HepG2 (cell line): ENCODE results near the gene EXOC6B. TPM values are rescaled to one million over a fixed set of nuclear protein-coding genes. Genes with fewer than 3 reads are reported as not detected.

Experiments
- DPF2 ChIP-seq: sonication (generic); formaldehyde crosslinking; IDR thresholded peaks from 2 replicates; pipeline ENCODE4 v1.4.0; 2020; ENCODE audit warnings: mild to moderate bottlenecking, low read depth, missing genetic modification reagents, borderline replicate concordance
- FOSL1 ChIP-seq: sonication (generic); formaldehyde crosslinking; IDR thresholded peaks from 2 replicates; pipeline ENCODE4 v1.9.0; 2021; ENCODE audit warnings: missing genetic modification reagents, borderline replicate concordance
- FOXP4 ChIP-seq: sonication (generic); formaldehyde crosslinking; IDR thresholded peaks from 2 replicates; pipeline ENCODE4 v1.4.0; 2020; ENCODE audit warnings: missing genetic modification reagents
- FUBP1 ChIP-seq: sonication (generic); formaldehyde crosslinking; IDR thresholded peaks from 2 replicates; pipeline ENCODE4 v1.5.1; 2020; ENCODE audit warnings: missing genetic modification reagents, mild to moderate bottlenecking, borderline replicate concordance
- GPN1 ChIP-seq: sonication (generic); formaldehyde crosslinking; IDR thresholded peaks from 2 replicates; pipeline ENCODE4 v1.5.1; 2020; ENCODE audit warnings: missing genetic modification reagents, borderline replicate concordance
- HNRNPK ChIP-seq: fragments of 200-400 bp; formaldehyde crosslinking; IDR thresholded peaks from 2 replicates; pipeline ENCODE4 v1.6.1; 2018; ENCODE audit warnings: low read length, low read depth, moderate library complexity, mild to moderate bottlenecking; ENCODE audit not compliant: poor library complexity, severe bottlenecking
- MTA1 ChIP-seq: sonication (generic); formaldehyde crosslinking; IDR thresholded peaks from 2 replicates; pipeline ENCODE4 v1.4.0; 2020; ENCODE audit warnings: missing genetic modification reagents, mild to moderate bottlenecking, borderline replicate concordance
- NFIB ChIP-seq: sonication (generic); formaldehyde crosslinking; IDR thresholded peaks from 2 replicates; pipeline ENCODE4 v1.9.0; 2021; ENCODE audit warnings: missing genetic modification reagents, mild to moderate bottlenecking, borderline replicate concordance
- NFYC ChIP-seq: IDR thresholded peaks from 2 replicates; pipeline ENCODE4 v1.6.1; 2016; ENCODE audit warnings: missing genetic modification reagents, missing compliant biosample characterization
- PPARG ChIP-seq: conservative IDR thresholded peaks from 2 replicates; pipeline ENCODE4 v1.6.1; 2016; ENCODE audit warnings: missing biosample characterization, missing genetic modification reagents
- SRY ChIP-seq: sonication (generic); formaldehyde crosslinking; IDR thresholded peaks from 2 replicates; pipeline ENCODE4 v1.8.0; 2022; ENCODE audit warnings: mild to moderate bottlenecking, missing genetic modification reagents
- TP53 ChIP-seq: sonication (generic); formaldehyde crosslinking; conservative IDR thresholded peaks from 2 replicates; pipeline ENCODE4 v1.4.0; 2020; ENCODE audit warnings: missing genetic modification reagents
- TRIM24 ChIP-seq: sonication (generic); formaldehyde crosslinking; IDR thresholded peaks from 2 replicates; pipeline ENCODE4 v1.8.0; 2022; ENCODE audit warnings: mild to moderate bottlenecking, missing genetic modification reagents
- ZNF296 ChIP-seq: sonication (generic); formaldehyde crosslinking; conservative IDR thresholded peaks from 2 replicates; pipeline ENCODE4 v1.5.0; 2020; ENCODE audit warnings: mild to moderate bottlenecking, missing genetic modification reagents
- ZNF33B ChIP-seq: sonication (generic); formaldehyde crosslinking; IDR thresholded peaks from 2 replicates; pipeline ENCODE4 v1.5.1; 2020; ENCODE audit warnings: mild to moderate bottlenecking, missing genetic modification reagents
- ZNF484 ChIP-seq: sonication (generic); formaldehyde crosslinking; IDR thresholded peaks from 2 replicates; pipeline ENCODE4 v1.5.1; 2020; ENCODE audit warnings: mild to moderate bottlenecking, low read depth, missing genetic modification reagents, borderline replicate concordance
- ZNF672 ChIP-seq: sonication (generic); formaldehyde crosslinking; IDR thresholded peaks from 2 replicates; pipeline ENCODE4 v1.8.1; 2022; ENCODE audit warnings: missing genetic modification reagents
- ZNF724P ChIP-seq: sonication (generic); formaldehyde crosslinking; IDR thresholded peaks from 2 replicates; pipeline ENCODE4 v1.8.0; 2022; ENCODE audit warnings: missing genetic modification reagents, borderline replicate concordance
- ZNF747 ChIP-seq: sonication (generic); formaldehyde crosslinking; IDR thresholded peaks from 2 replicates; pipeline ENCODE4 v1.8.1; 2023; ENCODE audit warnings: missing genetic modification reagents, mild to moderate bottlenecking, borderline replicate concordance
- ZNF782 ChIP-seq: sonication (generic); formaldehyde crosslinking; IDR thresholded peaks from 2 replicates; pipeline ENCODE4 v1.4.0; 2020; ENCODE audit warnings: missing genetic modification reagents, mild to moderate bottlenecking, borderline replicate concordance
- ZNF83 ChIP-seq: sonication (generic); formaldehyde crosslinking; IDR thresholded peaks from 2 replicates; pipeline ENCODE4 v1.4.0; 2020; ENCODE audit warnings: missing genetic modification reagents, mild to moderate bottlenecking, borderline replicate concordance
- polyA plus RNA-seq, 8 experiments: library from polyadenylated mRNA; depleted of rRNA in 3 of 8; stranded (reverse) in 7 of 8; unstranded in 1 of 8; fragments of >200 nt; fragmentation: Illumina TruSeq in 4 of 8; extraction: Trizol in 4 of 8; gene quantifications; 2 replicates each; pipeline versions ENCODE4 v1.2.1 to v1.2.3, GENCODE V29; 2011 to 2016; ENCODE audit warnings: low read depth in 4 of 8, missing spikeins in 1 of 8, mixed read lengths in 1 of 8; ENCODE audit not compliant: insufficient read depth in 1 of 8
- total RNA-seq, 5 experiments: library from RNA; depleted of rRNA; stranded (reverse); fragments of >200 nt; fragmentation: Illumina TruSeq; extraction: Trizol; gene quantifications; 2 replicates each; pipeline ENCODE4 v1.2.3, GENCODE V29; 2016; ENCODE audit warnings: low read depth in 1 of 5
- TF ChIP-seq, protein P1 (sequence below): sonication (generic); formaldehyde crosslinking; IDR thresholded peaks from 2 replicates; pipeline ENCODE4 v1.4.0; 2020; ENCODE audit warnings: mild to moderate bottlenecking, missing genetic modification reagents

The EXOC6B gene
- total and polyA plus RNA-seq, 2 of the 13 experiments (the other 11 are each of a cell fraction or from before 2014, with no cell fraction given): 9.1 to 15.9 TPM

DNA sequence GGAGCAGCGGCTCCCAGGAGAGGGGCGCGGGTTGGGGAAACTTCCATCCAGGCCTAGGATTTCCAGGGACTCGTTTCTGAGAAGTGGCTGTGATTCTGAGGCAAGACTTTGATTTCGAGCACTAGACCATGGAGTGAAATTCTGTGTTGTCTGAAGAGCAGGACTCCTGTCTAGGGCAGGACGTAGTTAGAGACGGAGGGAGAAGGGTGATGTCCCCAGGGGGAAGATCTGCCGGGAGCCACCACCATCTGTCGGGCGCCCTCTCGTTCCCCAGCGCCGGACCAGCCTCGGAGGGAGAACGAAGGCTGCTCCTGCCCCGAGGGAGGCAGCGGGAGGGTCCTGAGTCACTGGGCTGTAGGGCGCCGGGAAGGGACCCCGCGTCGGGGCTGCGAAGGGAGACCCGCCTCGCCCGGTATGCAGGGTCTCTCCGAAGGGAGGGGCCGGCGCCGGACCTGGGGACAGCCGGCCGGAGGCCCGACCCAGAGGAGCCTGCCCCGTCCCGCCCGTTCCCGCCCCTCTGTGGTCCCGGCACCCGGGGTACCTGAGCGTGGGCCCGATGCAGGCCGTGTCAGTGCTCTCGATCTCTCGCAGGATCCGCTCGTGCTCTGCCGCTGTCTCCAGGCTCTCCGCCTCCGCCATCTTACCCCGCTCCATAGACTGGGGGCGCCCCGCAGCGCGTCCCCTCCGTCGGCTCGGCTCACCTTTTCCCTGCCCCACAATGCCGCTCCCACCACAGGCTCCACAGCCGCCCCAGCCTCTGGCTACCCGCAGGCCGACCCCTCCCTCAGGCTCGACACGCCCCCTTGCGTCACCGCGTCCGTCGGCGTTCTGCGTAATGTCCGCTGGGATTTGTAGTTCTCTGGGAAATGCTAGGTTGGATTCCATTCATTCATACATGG, at the start of gene EXOC6B (continued):
- TF ChIP-seq ZNF484 (CRISPR knock-in tag) (0 out of 2 replicates have a peak, but pooled peaks have one; percentile 17), MTA1 (CRISPR knock-in tag) (peak; percentile 84; the same call in 1 of the 2 replicates), DPF2 (CRISPR knock-in tag) (no peak), NFYC (peak; percentile 63), NFIB (CRISPR knock-in tag) (no peak), ZNF672 (no peak), HNRNPK (peak; percentile 80), SRY (peak; percentile 88; the same call in 1 of the 2 replicates), FOXP4 (CRISPR knock-in tag) (no peak), ZNF83 (peak; percentile 61; the same call in 1 of the 2 replicates), FUBP1 (CRISPR knock-in tag) (no peak), TRIM24 (CRISPR knock-in tag) (no peak), ZNF724P (CRISPR knock-in tag) (no peak), ZNF747 (CRISPR knock-in tag) (peak; percentile 45; the same call in 1 of the 2 replicates), PPARG (CRISPR knock-in tag) (no peak), FOSL1 (CRISPR knock-in tag) (no peak; the same call in 1 of the 2 replicates), ZNF33B (no peak), TP53 (CRISPR knock-in tag) (0 out of 2 replicates have a peak, but pooled peaks have one; percentile 6), ZNF296 (CRISPR knock-in tag) (no peak), ZNF782 (CRISPR knock-in tag) (peak; percentile 94; the same call in 1 of the 2 replicates), GPN1 (CRISPR knock-in tag) (no peak)
- TF ChIP-seq, protein P1, sequence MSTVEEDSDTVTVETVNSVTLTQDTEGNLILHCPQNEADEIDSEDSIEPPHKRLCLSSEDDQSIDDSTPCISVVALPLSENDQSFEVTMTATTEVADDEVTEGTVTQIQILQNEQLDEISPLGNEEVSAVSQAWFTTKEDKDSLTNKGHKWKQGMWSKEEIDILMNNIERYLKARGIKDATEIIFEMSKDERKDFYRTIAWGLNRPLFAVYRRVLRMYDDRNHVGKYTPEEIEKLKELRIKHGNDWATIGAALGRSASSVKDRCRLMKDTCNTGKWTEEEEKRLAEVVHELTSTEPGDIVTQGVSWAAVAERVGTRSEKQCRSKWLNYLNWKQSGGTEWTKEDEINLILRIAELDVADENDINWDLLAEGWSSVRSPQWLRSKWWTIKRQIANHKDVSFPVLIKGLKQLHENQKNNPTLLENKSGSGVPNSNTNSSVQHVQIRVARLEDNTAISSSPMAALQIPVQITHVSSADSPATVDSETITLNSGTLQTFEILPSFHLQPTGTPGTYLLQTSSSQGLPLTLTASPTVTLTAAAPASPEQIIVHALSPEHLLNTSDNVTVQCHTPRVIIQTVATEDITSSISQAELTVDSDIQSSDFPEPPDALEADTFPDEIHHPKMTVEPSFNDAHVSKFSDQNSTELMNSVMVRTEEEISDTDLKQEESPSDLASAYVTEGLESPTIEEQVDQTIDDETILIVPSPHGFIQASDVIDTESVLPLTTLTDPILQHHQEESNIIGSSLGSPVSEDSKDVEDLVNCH (CRISPR knock-in tag): no peak
